A673 (cell line): Measurements from ENCODE around the gene SLC35E2B.
"Not testable (repeated sequence)": the region's sequence is repeated elsewhere in the genome, so short reads cannot be mapped to it uniquely, and the experiment has no call there.

Source experiments
- CTCF ChIP-seq: fragments of 300-800, 200-600 bp; sonication (generic); conservative IDR thresholded peaks from 2 replicates; pipeline ENCODE4 v1.5.1; 2017; ENCODE audit warnings: low read depth, mild to moderate bottlenecking, antibody characterized with exemption, low read length, moderate library complexity, mixed read lengths
- EZH2 ChIP-seq: fragments of 200-600 bp; sonication (generic); IDR thresholded peaks from 2 replicates; pipeline ENCODE4 v1.6.1; 2017; ENCODE audit warnings: borderline replicate concordance, low read depth, mild to moderate bottlenecking, mixed read lengths, antibody characterized with exemption, low read length; ENCODE audit not compliant: poor library complexity, severe bottlenecking

- TF ChIP-seq CTCF, EZH2: not testable (repeated sequence)
These were observed 52.5 kb downstream of the SLC35E2B start for GRCh38 chr1:1640081-1640480.
